Measurements from ENCODE around the gene UNC50. TPM values are rescaled to one million over a fixed set of nuclear protein-coding genes. Genes with fewer than 3 reads are reported as not detected.
A peak's percentile ranks its signal among the peaks of the same experiment; 100 is the strongest.

The UNC50 gene
- total and polyA plus RNA-seq, 2 donors from 2014 or later, result 53.2 to 58.0 TPM

- no peak overlapping the region for H3K4me3 ChIP-seq (ENCODE audit: low read length in 3 of 3)
- no peak for TF ChIP-seq CTCF (IDR thresholded peaks at IDR 0.05; ENCODE audit: borderline replicate concordance, extremely low read depth, insufficient read depth)
- H3K27ac ChIP-seq (ENCODE audit: low read depth in 2 of 2, low read length in 2 of 2), result no peak overlapping the region
- H3K36me3 ChIP-seq (ENCODE audit: control insufficient read depth in 2 of 3, insufficient read depth in 3 of 3, low read length in 3 of 3), result no peaks in the 10 kb centered on the region
- H3K9me3 ChIP-seq (ENCODE audit: control insufficient read depth in 2 of 3, insufficient read depth in 1 of 3, low read length in 3 of 3), result no peaks in the 10 kb centered on the region
- DNase-seq, result no peak
- no peak for FAIRE-seq
- intact Hi-C loops (cut with DNase I), result loop anchor here (5.0 kb wide), 1 partner anchor 187 kb away; no protein-coding TSS in a partner anchor
- H3K4me1 ChIP-seq (ENCODE audit: control insufficient read depth in 2 of 3, insufficient read depth in 2 of 3, low read depth in 1 of 3, low read length in 3 of 3), result peaks cover 0 to 5% (median 0%) of the 10 kb centered on the region in 3 donors
- H3K9ac ChIP-seq (ENCODE audit: low read length in 3 of 3), result no peak overlapping the region
- no peaks in the 10 kb centered on the region for H3K27me3 ChIP-seq (ENCODE audit: control insufficient read depth, insufficient read depth, low read length)
Observed at GRCh38 chr2:98649992-98650375, 41.6 kb downstream of the UNC50 start.

GRCh38 chr2:98650998-98651397 lies 42.6 kb downstream of the UNC50 start:
- Histone ChIP-seq H3K36me3 (ENCODE audit: control insufficient read depth in 2 of 3, insufficient read depth in 3 of 3, low read length in 3 of 3) (no peaks in the 10 kb centered on the region), H3K4me3 (ENCODE audit: low read length in 3 of 3) (no peak overlapping the region), H3K4me1 (ENCODE audit: control insufficient read depth in 2 of 3, insufficient read depth in 2 of 3, low read depth in 1 of 3, low read length in 3 of 3) (peaks cover 0 to 5% (median 0%) of the 10 kb centered on the region in 3 donors), H3K27ac (ENCODE audit: low read depth in 2 of 2, low read length in 2 of 2) (no peak overlapping the region), H3K9ac (ENCODE audit: low read length in 3 of 3) (no peak overlapping the region), H3K9me3 (ENCODE audit: control insufficient read depth in 2 of 3, insufficient read depth in 1 of 3, low read length in 3 of 3) (no peaks in the 10 kb centered on the region), H3K27me3 (ENCODE audit: control insufficient read depth, insufficient read depth, low read length) (no peaks in the 10 kb centered on the region)
- DNase-seq (no peak), FAIRE-seq (no peak)
- no peak for TF ChIP-seq CTCF (IDR thresholded peaks at IDR 0.05; ENCODE audit: borderline replicate concordance, extremely low read depth, insufficient read depth)
- intact Hi-C loops (cut with DNase I), result no loop called here

GRCh38 chr2:98654699-98655495 lies 46.5 kb downstream of the UNC50 start:
- Histone ChIP-seq H3K36me3 (ENCODE audit: control insufficient read depth in 2 of 3, insufficient read depth in 3 of 3, low read length in 3 of 3) (no peaks in the 10 kb centered on the region), H3K4me1 (ENCODE audit: control insufficient read depth in 2 of 3, insufficient read depth in 2 of 3, low read depth in 1 of 3, low read length in 3 of 3) (peaks cover 0 to 1% (median 0%) of the 10 kb centered on the region in 3 donors), H3K27ac (ENCODE audit: low read depth in 2 of 2, low read length in 2 of 2) (no peak overlapping the region), H3K4me3 (ENCODE audit: low read length in 3 of 3) (no peak overlapping the region), H3K9ac (ENCODE audit: low read length in 3 of 3) (no peak overlapping the region), H3K9me3 (ENCODE audit: control insufficient read depth in 2 of 3, insufficient read depth in 1 of 3, low read length in 3 of 3) (no peaks in the 10 kb centered on the region), H3K27me3 (ENCODE audit: control insufficient read depth, insufficient read depth, low read length) (no peaks in the 10 kb centered on the region)
- DNase-seq (peak in 1 of 5 donors; percentile 8), FAIRE-seq (no peak)
- TF ChIP-seq CTCF (IDR thresholded peaks at IDR 0.05; ENCODE audit: borderline replicate concordance, extremely low read depth, insufficient read depth), result no peak
- intact Hi-C loops (cut with DNase I), result no loop called here

Measured in kidney (tissue), 14 donors.